Endodermal cell (in vitro differentiated cells): ENCODE measurements around the gene RHEB. TPM values are rescaled to one million over a fixed set of nuclear protein-coding genes. Genes with fewer than 3 reads are reported as not detected.

Experiments used
- DNase-seq: peaks from one replicate; pipeline ENCODE4 v3.0.0-alpha.2; 2017
- H3K27ac ChIP-seq: 2 replicates; pipeline ENCODE4 v1.5.1; 2013; ENCODE audit warnings: mild to moderate bottlenecking, low read depth, low read length, moderate library complexity
- H3K27me3 ChIP-seq: 2 replicates; pipeline ENCODE4 v1.6.1; 2013; ENCODE audit warnings: mild to moderate bottlenecking, low read length, moderate library complexity; ENCODE audit not compliant: insufficient read depth, control insufficient read depth, poor library complexity, severe bottlenecking
- H3K36me3 ChIP-seq: 2 replicates; pipeline ENCODE4 v1.7.0; 2013; ENCODE audit warnings: mild to moderate bottlenecking, low read length, moderate library complexity; ENCODE audit not compliant: control insufficient read depth, insufficient read depth
- H3K4me1 ChIP-seq: one replicate; pipeline ENCODE4 v1.7.0; 2013; ENCODE audit warnings: low read length; ENCODE audit not compliant: control insufficient read depth, insufficient read depth
- H3K4me3 ChIP-seq: 2 replicates; pipeline ENCODE4 v1.5.1; 2013; ENCODE audit warnings: mild to moderate bottlenecking, low read length, moderate library complexity
- H3K9ac ChIP-seq: 2 replicates; pipeline ENCODE4 v1.6.1; 2013; ENCODE audit warnings: mild to moderate bottlenecking, low read length, moderate library complexity; ENCODE audit not compliant: poor library complexity, severe bottlenecking; ENCODE audit errors: extremely low read depth
- H3K9me3 ChIP-seq: 2 replicates; pipeline ENCODE4 v1.6.1; 2013; ENCODE audit warnings: mild to moderate bottlenecking, low read length, moderate library complexity; ENCODE audit not compliant: control insufficient read depth
- H3K27ac Mint-ChIP-seq: 2 replicates; pipeline ENCODE4 v1.8.0; 2020; ENCODE audit warnings: mixed read lengths
- H3K27me3 Mint-ChIP-seq: 2 replicates; pipeline ENCODE4 v1.8.0; 2021; ENCODE audit warnings: mild to moderate bottlenecking, mixed read lengths; ENCODE audit not compliant: insufficient read depth
- H3K36me3 Mint-ChIP-seq: 2 replicates; pipeline ENCODE4 v1.8.0; 2020; ENCODE audit warnings: low read depth, mixed read lengths
- H3K4me1 Mint-ChIP-seq: 2 replicates; pipeline ENCODE4 v1.8.0; 2020; ENCODE audit warnings: mixed read lengths
- H3K4me3 Mint-ChIP-seq: 2 replicates; pipeline ENCODE4 v1.8.0; 2020; ENCODE audit warnings: mild to moderate bottlenecking, moderate library complexity, mixed read lengths
- H3K9me3 Mint-ChIP-seq: 2 replicates; pipeline ENCODE4 v1.8.0; 2020; ENCODE audit warnings: mild to moderate bottlenecking, mixed read lengths
- WGBS, 2 experiments: methylation state at CpG; one replicate each; pipeline versions ENCODE4 v1.1.5 to v1.1.7; 2013; ENCODE audit warnings: missing lambda C conversion rate in 2 of 2, mixed read lengths in 1 of 2; ENCODE audit not compliant: insufficient coverage in 1 of 2, insufficient read length in 1 of 2; 5-methylcytosine and 5-hydroxymethylcytosine counted together
- total RNA-seq, 2 donors: library from RNA; stranded (reverse); fragmentation: NEBNext Ultra II Directional in 1 of 2; extraction: Animal tissue kit (Norgen Biotek cat#: 25700) in 1 of 2; gene quantifications; 2 replicates in 1 of 2; 3 replicates in 1 of 2; pipeline ENCODE4 v1.2.1, GENCODE V29; 2021
- TF ChIP-seq, protein P1 (sequence below): fragments of 200-600 bp; sonication (generic); conservative IDR thresholded peaks from 2 replicates; pipeline ENCODE4 v1.5.0; 2021; ENCODE audit warnings: antibody characterized with exemption, mild to moderate bottlenecking

Gene RHEB
- total RNA-seq, 2 donors from 2014 or later = 108 to 113 TPM

DNA sequence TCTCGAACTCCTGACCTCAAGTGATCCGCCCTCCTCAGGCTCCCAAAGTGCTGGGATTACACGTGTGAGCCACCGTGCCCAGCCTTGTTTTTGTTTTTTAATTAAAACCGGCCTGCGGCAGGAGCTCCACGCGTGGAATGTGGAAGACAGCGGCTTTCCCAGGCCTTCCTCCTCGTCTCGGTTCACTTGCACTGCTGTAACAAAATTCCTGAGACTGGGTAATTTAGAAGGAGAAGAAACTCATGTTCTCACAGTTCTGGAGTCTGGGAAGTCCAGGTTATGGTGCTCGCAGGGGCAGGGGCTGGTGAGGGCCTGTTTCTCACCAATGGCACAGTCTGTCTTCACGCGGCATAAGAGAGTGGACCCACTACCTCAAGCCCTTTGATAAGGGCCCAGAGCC is 65.4 kb downstream of the RHEB start:
- TF ChIP-seq, protein P1, sequence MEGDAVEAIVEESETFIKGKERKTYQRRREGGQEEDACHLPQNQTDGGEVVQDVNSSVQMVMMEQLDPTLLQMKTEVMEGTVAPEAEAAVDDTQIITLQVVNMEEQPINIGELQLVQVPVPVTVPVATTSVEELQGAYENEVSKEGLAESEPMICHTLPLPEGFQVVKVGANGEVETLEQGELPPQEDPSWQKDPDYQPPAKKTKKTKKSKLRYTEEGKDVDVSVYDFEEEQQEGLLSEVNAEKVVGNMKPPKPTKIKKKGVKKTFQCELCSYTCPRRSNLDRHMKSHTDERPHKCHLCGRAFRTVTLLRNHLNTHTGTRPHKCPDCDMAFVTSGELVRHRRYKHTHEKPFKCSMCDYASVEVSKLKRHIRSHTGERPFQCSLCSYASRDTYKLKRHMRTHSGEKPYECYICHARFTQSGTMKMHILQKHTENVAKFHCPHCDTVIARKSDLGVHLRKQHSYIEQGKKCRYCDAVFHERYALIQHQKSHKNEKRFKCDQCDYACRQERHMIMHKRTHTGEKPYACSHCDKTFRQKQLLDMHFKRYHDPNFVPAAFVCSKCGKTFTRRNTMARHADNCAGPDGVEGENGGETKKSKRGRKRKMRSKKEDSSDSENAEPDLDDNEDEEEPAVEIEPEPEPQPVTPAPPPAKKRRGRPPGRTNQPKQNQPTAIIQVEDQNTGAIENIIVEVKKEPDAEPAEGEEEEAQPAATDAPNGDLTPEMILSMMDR = no peak
- Histone ChIP-seq H3K4me3 (no peak overlapping the region), H3K9me3 (peaks cover 6% of the 10 kb centered on the region), H3K36me3 (no peaks in the 10 kb centered on the region), H3K27ac (no peak overlapping the region), H3K27me3 (no peaks in the 10 kb centered on the region), H3K9ac (no peak overlapping the region), H3K4me1 (no peaks in the 10 kb centered on the region)
- Mint-ChIP-seq H3K36me3 (no peaks in the 10 kb centered on the region), H3K9me3 (peaks cover 6% of the 10 kb centered on the region), H3K27me3 (no peaks in the 10 kb centered on the region), H3K27ac (no peak overlapping the region), H3K4me1 (peaks cover 7% of the 10 kb centered on the region), H3K4me3 (no peak overlapping the region)
- 84 to 90% methylated on average over 11 to 14 of the region's 14 CpGs for WGBS, 2 experiments
- DNase-seq = peak; percentile 43

DNA sequence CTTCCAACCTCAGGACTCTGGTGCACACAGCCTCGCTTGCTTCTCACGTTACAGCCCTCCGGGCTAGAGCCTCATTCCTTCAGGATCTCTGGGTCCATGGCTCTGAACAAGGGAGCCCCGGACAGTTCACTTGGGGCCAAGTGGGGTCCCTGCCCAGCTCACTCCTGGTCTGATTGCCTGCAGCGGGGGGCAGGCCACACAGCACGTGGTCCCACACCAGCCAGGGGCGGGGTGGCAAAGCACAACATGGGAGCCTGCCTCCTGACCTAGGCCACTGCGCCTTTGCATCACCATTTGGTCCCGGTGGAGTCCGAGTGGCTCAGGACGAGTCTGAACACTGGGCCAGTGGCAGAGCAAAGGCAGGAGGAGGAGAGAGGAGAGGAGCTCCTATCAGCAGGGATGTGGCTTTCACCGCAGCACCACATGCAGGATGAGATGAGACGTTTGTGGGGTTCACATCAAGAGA is 66.3 kb downstream of the RHEB start:
- no peaks in the 10 kb centered on the region for H3K27me3 ChIP-seq
- WGBS, 2 experiments = 85 to 87% methylated on average over 8 to 13 of the region's 13 CpGs
- H3K4me1 ChIP-seq = no peaks in the 10 kb centered on the region
- H3K4me1 Mint-ChIP-seq = peaks cover 7% of the 10 kb centered on the region
- no peak overlapping the region for H3K9ac ChIP-seq
- no peaks in the 10 kb centered on the region for H3K36me3 Mint-ChIP-seq
- no peaks in the 10 kb centered on the region for H3K36me3 ChIP-seq
- H3K27me3 Mint-ChIP-seq = no peaks in the 10 kb centered on the region
- DNase-seq = peak; percentile 56
- H3K27ac Mint-ChIP-seq = no peak overlapping the region
- H3K27ac ChIP-seq = no peak overlapping the region
- TF ChIP-seq, protein P1 = no peak
- H3K9me3 ChIP-seq = peaks cover 6% of the 10 kb centered on the region
- no peak overlapping the region for H3K4me3 ChIP-seq
- H3K9me3 Mint-ChIP-seq = peaks cover 6% of the 10 kb centered on the region
- H3K4me3 Mint-ChIP-seq = no peak overlapping the region

DNA sequence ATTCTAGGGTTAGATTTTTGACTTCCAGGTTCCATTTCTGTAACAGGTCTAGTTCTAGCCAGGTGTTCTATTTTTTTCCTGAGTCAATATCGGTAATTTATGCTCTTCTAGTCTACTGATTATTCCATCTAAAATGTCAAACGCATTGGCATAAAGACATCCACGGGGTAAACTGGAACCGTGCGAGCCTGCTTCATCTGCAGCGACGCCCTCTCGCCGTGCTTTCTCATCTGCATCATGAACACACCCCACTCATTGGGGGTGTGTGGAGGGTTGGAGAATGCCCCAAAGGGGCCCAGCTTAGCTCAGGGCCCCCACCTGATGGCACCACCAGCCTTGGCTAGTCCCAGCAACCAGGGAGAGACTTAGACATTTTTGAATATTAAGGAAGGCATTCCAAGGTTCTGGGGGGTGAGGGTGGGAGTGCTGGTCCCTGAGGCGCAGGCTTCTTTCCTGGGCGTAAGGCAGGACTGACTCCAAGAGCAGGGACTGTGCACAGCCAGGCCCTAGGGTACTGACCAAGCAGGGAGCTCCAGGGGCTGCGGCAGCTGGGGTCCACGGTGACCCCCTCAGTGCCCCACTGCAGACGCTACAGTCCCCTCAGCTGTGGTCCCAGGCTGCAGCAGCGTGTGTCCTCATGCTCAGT is 66.9 kb downstream of the RHEB start:
- 82 to 88% methylated on average over 9 to 14 of the region's 15 CpGs for WGBS, 2 experiments
- Histone ChIP-seq H3K9me3 (peaks cover 4% of the 10 kb centered on the region), H3K36me3 (no peaks in the 10 kb centered on the region), H3K27me3 (no peaks in the 10 kb centered on the region), H3K4me3 (no peak overlapping the region), H3K27ac (no peak overlapping the region), H3K9ac (no peak overlapping the region), H3K4me1 (no peaks in the 10 kb centered on the region)
- Mint-ChIP-seq H3K4me1 (peaks cover 7% of the 10 kb centered on the region), H3K4me3 (no peak overlapping the region), H3K9me3 (peaks cover 4% of the 10 kb centered on the region), H3K27me3 (peaks cover under 1% of the 10 kb centered on the region), H3K27ac (no peak overlapping the region), H3K36me3 (no peaks in the 10 kb centered on the region)
- TF ChIP-seq, protein P1 = no peak
- DNase-seq = no peak
